HEK293T (cell line): ENCODE data around the gene STAT4.

Experiments
- CTBP1 ChIP-seq: fragments of 450-650 bp; IDR thresholded peaks from 2 replicates; pipeline ENCODE4 v1.6.1; 2016; ENCODE audit warnings: borderline replicate concordance
- ELF4 ChIP-seq: fragments of 450-650 bp; IDR thresholded peaks from 2 replicates; pipeline ENCODE4 v1.6.1; 2017; ENCODE audit warnings: antibody characterized with exemption
- FOXA1 ChIP-seq: fragments of 450-650 bp; IDR thresholded peaks from 2 replicates; pipeline ENCODE4 v1.6.1; 2016; ENCODE audit warnings: mild to moderate bottlenecking
- FOXK2 ChIP-seq: fragments of 450-650 bp; IDR thresholded peaks from 2 replicates; pipeline ENCODE4 v1.6.1; 2016; ENCODE audit warnings: mild to moderate bottlenecking
- FOXM1 ChIP-seq: fragments of 450-650 bp; IDR thresholded peaks from 2 replicates; pipeline ENCODE4 v1.6.1; 2017; ENCODE audit warnings: mild to moderate bottlenecking, borderline replicate concordance
- HDGF ChIP-seq: fragments of 450-650 bp; IDR thresholded peaks from 2 replicates; pipeline ENCODE4 v1.6.1; 2017; ENCODE audit warnings: antibody characterized with exemption, borderline replicate concordance
- L3MBTL2 ChIP-seq: fragments of 450-650 bp; conservative IDR thresholded peaks from 2 replicates; pipeline ENCODE4 v1.6.1; 2016; ENCODE audit warnings: mild to moderate bottlenecking
- LEF1 ChIP-seq: fragments of 450-650 bp; IDR thresholded peaks from 2 replicates; pipeline ENCODE4 v1.6.1; 2017; ENCODE audit warnings: mild to moderate bottlenecking, borderline replicate concordance
- SP1 ChIP-seq: fragments of 450-650 bp; IDR thresholded peaks from 2 replicates; pipeline ENCODE4 v1.6.1; 2017
- SUZ12 ChIP-seq: fragments of 450-650 bp; IDR thresholded peaks from 2 replicates; pipeline ENCODE4 v1.6.1; 2016; ENCODE audit warnings: mild to moderate bottlenecking
- TF ChIP-seq, protein P1 (sequence below): fragments of 450-650 bp; IDR thresholded peaks from 2 replicates; pipeline ENCODE4 v1.6.1; 2016

DNA sequence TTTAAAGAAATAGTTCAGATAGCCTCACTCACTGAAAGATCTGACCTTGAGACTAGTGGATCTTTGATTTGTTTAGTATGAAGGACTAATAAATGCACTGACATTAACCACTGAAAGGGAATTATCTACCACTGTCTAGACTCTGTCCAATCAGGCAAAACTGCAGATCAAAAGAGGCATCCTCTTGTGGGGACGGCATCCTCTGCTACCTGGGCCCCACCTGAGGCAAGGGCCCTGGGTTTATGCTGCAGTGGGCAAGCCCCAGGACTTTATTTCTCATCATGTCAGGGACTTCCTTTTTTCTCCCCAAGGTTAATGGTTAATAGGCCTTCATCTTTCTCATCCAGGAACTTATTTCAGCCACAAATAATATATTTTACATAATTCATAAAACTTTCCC is 169.1 kb downstream of the STAT4 start:
- TF ChIP-seq FOXA1 (no peak), SUZ12 (no peak), L3MBTL2 (no peak), ELF4 (no peak), LEF1 (no peak), HDGF (no peak), FOXK2 (no peak), CTBP1 (no peak), FOXM1 (no peak), SP1 (no peak)
- TF ChIP-seq, protein P1, sequence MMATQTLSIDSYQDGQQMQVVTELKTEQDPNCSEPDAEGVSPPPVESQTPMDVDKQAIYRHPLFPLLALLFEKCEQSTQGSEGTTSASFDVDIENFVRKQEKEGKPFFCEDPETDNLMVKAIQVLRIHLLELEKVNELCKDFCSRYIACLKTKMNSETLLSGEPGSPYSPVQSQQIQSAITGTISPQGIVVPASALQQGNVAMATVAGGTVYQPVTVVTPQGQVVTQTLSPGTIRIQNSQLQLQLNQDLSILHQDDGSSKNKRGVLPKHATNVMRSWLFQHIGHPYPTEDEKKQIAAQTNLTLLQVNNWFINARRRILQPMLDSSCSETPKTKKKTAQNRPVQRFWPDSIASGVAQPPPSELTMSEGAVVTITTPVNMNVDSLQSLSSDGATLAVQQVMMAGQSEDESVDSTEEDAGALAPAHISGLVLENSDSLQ, result no peak
